Activated gamma-delta T cell (primary cell): Measurements from ENCODE around the gene PPME1.

Experiments
- DNase-seq: peaks from one replicate; lab custom pipeline; 2025; lab: John Stamatoyannopoulos, UW

The PPME1 gene

GRCh38 chr11:74280494-74280893, 109.4 kb downstream of the PPME1 start:
- DNase-seq = no peak

- no peak for DNase-seq
These were observed 111.3 kb downstream of the PPME1 start for GRCh38 chr11:74282421-74282820.

- no peak for DNase-seq
These were observed 111.9 kb downstream of the PPME1 start for GRCh38 chr11:74282914-74283371.

- no peak for DNase-seq
These were observed 112.6 kb downstream of the PPME1 start for GRCh38 chr11:74283580-74284180.

- no peak for DNase-seq
These were observed 113.4 kb downstream of the PPME1 start for GRCh38 chr11:74284466-74284865.

GRCh38 chr11:74288161-74288560, 117.1 kb downstream of the PPME1 start:
- no peak for DNase-seq

- no peak for DNase-seq
These were observed 117.8 kb downstream of the PPME1 start for GRCh38 chr11:74288911-74289310.

GRCh38 chr11:74297484-74297883, 126.4 kb downstream of the PPME1 start:
- DNase-seq = no peak

GRCh38 chr11:74299015-74299414, 127.9 kb downstream of the PPME1 start:
- no peak for DNase-seq
